ENCODE measurements around the gene LAPTM4A.

The LAPTM4A gene

GRCh38 chr2:19993731-19994130 is 57.7 kb downstream of the LAPTM4A start:
- no peak for TF ChIP-seq CTCF (IDR thresholded peaks at IDR 0.05; ENCODE audit: low read depth, low read length)
- no peak for DNase-seq

GRCh38 chr2:19991895-19992294 is 59.5 kb downstream of the LAPTM4A start:
- Histone ChIP-seq H3K4me3 (ENCODE audit: low read depth, low read length) (no peak overlapping the region), H3K27me3 (ENCODE audit: insufficient read depth, low read depth, severe bottlenecking) (no peaks in the 10 kb centered on the region), H3K27ac (no peak overlapping the region), H3K36me3 (peaks cover 12% of the 10 kb centered on the region), H3K9me3 (ENCODE audit: severe bottlenecking) (no peaks in the 10 kb centered on the region)
- DNase-seq = no peak
- no peak for TF ChIP-seq CTCF (IDR thresholded peaks at IDR 0.05; ENCODE audit: low read depth, low read length)

More at GRCh38 chr2:19993731-19994130, 57.7 kb downstream of the LAPTM4A start:
- H3K27ac ChIP-seq = no peak overlapping the region
- H3K36me3 ChIP-seq = no peaks in the 10 kb centered on the region
- H3K9me3 ChIP-seq (ENCODE audit: severe bottlenecking) = no peaks in the 10 kb centered on the region
- no peaks in the 10 kb centered on the region for H3K27me3 ChIP-seq (ENCODE audit: insufficient read depth, low read depth, severe bottlenecking)
- no peak overlapping the region for H3K4me3 ChIP-seq (ENCODE audit: low read depth, low read length)

- H3K27ac ChIP-seq = peak overlapping the region; percentile 77
Observed at GRCh38 chr2:19990416-19990728, 61.1 kb downstream of the LAPTM4A start.

GRCh38 chr2:19989667-19990415 is 61.6 kb downstream of the LAPTM4A start, which contains the start of gene WDR35:
Gene WDR35, minus strand, starts transcription at chr2:19990105. Its CDS starts 90 bp downstream, at chr2:19990015.
- H3K36me3 ChIP-seq = peaks cover 24% of the 10 kb centered on the region
- no peaks in the 10 kb centered on the region for H3K9me3 ChIP-seq (ENCODE audit: severe bottlenecking)
- TF ChIP-seq CTCF (IDR thresholded peaks at IDR 0.05; ENCODE audit: low read depth, low read length) = no peak
- peak; percentile 97 for DNase-seq
- peak within 1 kb of the TSS; percentile 77 for H3K27ac ChIP-seq
- no peaks in the 10 kb centered on the region for H3K27me3 ChIP-seq (ENCODE audit: insufficient read depth, low read depth, severe bottlenecking)
- peak within 1 kb of the TSS; percentile 66 for H3K4me3 ChIP-seq (ENCODE audit: low read depth, low read length)

More at GRCh38 chr2:19990416-19990728, 61.1 kb downstream of the LAPTM4A start:
- Histone ChIP-seq H3K27me3 (ENCODE audit: insufficient read depth, low read depth, severe bottlenecking) (no peaks in the 10 kb centered on the region), H3K9me3 (ENCODE audit: severe bottlenecking) (no peaks in the 10 kb centered on the region), H3K4me3 (ENCODE audit: low read depth, low read length) (peak overlapping the region; percentile 66), H3K36me3 (peaks cover 22% of the 10 kb centered on the region)
- DNase-seq = no peak
- TF ChIP-seq CTCF (IDR thresholded peaks at IDR 0.05; ENCODE audit: low read depth, low read length) = no peak

GRCh38 chr2:19989342-19989666 is 62.1 kb downstream of the LAPTM4A start:
- DNase-seq = no peak
- H3K27me3 ChIP-seq (ENCODE audit: insufficient read depth, low read depth, severe bottlenecking) = no peaks in the 10 kb centered on the region
- no peaks in the 10 kb centered on the region for H3K9me3 ChIP-seq (ENCODE audit: severe bottlenecking)
- no peak overlapping the region for H3K27ac ChIP-seq
- H3K4me3 ChIP-seq (ENCODE audit: low read depth, low read length) = peak overlapping the region; percentile 66
- TF ChIP-seq CTCF (IDR thresholded peaks at IDR 0.05; ENCODE audit: low read depth, low read length) = no peak
- peaks cover 28% of the 10 kb centered on the region for H3K36me3 ChIP-seq

GRCh38 chr2:19988600-19988999 is 62.8 kb downstream of the LAPTM4A start:
- H3K9me3 ChIP-seq (ENCODE audit: severe bottlenecking) = no peaks in the 10 kb centered on the region
- no peak overlapping the region; the same call in 1 of the 2 replicates for H3K4me3 ChIP-seq (ENCODE audit: low read depth, low read length)
- DNase-seq = no peak
- no peaks in the 10 kb centered on the region for H3K27me3 ChIP-seq (ENCODE audit: insufficient read depth, low read depth, severe bottlenecking)
- no peak overlapping the region for H3K27ac ChIP-seq
- H3K36me3 ChIP-seq = peaks cover 30% of the 10 kb centered on the region
- TF ChIP-seq CTCF (IDR thresholded peaks at IDR 0.05; ENCODE audit: low read depth, low read length) = no peak
